AG04450 (cell line): ENCODE data around the gene CFAP57. TPM values are rescaled to one million over a fixed set of nuclear protein-coding genes. Genes with fewer than 3 reads are reported as not detected.
"Not testable (repeated sequence)": the region's sequence is repeated elsewhere in the genome, so short reads cannot be mapped to it uniquely, and the experiment has no call there.

Source experiments
- CTCF ChIA-PET: fragments of 300-600, 350-600 bp; formaldehyde crosslinking; extraction: SDS; loops from one replicate; lab custom pipeline; 2022; ENCODE audit warnings: antibody characterized with exemption, inconsistent platforms; lab: Charles Lee
- POLR2A ChIA-PET: fragments of 350-600 bp; formaldehyde crosslinking; extraction: SDS; loops from one replicate; lab custom pipeline; 2021; ENCODE audit warnings: antibody characterized with exemption, inconsistent platforms; lab: Yijun Ruan, JAX
- DNase-seq: peaks from one replicate; pipeline ENCODE4 v3.0.0-alpha.2; 2011; ENCODE audit warnings: low read depth, low spot score
- H3K27ac ChIP-seq: one replicate; pipeline ENCODE4 v1.5.1; 2012; ENCODE audit warnings: low read depth, low read length, control low read depth
- H3K27me3 ChIP-seq: one replicate; pipeline ENCODE4 v1.6.0; 2012; ENCODE audit warnings: low read length; ENCODE audit not compliant: control insufficient read depth, insufficient read depth
- H3K4me3 ChIP-seq: 2 replicates; pipeline ENCODE4 v1.5.1; 2011; ENCODE audit warnings: mild to moderate bottlenecking, low read depth, low read length, control low read depth
- H3K9me3 ChIP-seq: 2 replicates; pipeline ENCODE4 v1.5.1; 2012; ENCODE audit warnings: low read length; ENCODE audit not compliant: control insufficient read depth, insufficient read depth
- polyA plus RNA-seq: library from polyadenylated mRNA; depleted of rRNA; stranded (reverse); fragments of >200 nt; gene quantifications from 2 replicates; pipeline ENCODE4 v1.2.3, GENCODE V29; 2011
- TF ChIP-seq, protein P1 (sequence below): IDR thresholded peaks from 2 replicates; pipeline ENCODE4 v1.5.1; 2011; ENCODE audit warnings: low read depth, low read length, control low read depth, inconsistent platforms

Gene CFAP57
- polyA plus RNA-seq, 1 experiment, result 0.58 TPM

DNA sequence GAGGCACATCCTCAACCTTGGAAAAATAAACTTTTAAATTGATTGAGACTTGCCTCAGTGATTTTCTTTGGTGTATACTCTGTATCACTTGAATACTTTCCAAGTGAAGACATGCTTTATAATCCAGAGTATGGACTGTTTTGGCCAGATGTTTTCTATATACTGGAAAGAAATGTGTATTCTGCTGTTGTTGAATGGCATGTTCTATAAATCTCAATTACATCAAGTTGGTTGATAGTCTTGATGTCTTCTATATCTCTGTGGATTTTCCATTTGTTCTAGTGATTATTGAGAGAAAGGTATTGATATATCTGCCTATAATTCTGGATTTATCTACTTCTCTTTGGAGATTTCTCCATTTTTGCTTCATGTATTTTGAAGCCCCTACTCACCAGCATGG lies 37.5 kb upstream of the CFAP57 start:
- Histone ChIP-seq H3K9me3 (no peaks in the 10 kb centered on the region), H3K4me3 (no peak overlapping the region), H3K27me3 (peaks cover 11% of the 10 kb centered on the region), H3K27ac (no peak overlapping the region)
- CTCF ChIA-PET, result no interaction called here
- no peak for DNase-seq
- POLR2A ChIA-PET, result no interaction called here
- TF ChIP-seq, protein P1, sequence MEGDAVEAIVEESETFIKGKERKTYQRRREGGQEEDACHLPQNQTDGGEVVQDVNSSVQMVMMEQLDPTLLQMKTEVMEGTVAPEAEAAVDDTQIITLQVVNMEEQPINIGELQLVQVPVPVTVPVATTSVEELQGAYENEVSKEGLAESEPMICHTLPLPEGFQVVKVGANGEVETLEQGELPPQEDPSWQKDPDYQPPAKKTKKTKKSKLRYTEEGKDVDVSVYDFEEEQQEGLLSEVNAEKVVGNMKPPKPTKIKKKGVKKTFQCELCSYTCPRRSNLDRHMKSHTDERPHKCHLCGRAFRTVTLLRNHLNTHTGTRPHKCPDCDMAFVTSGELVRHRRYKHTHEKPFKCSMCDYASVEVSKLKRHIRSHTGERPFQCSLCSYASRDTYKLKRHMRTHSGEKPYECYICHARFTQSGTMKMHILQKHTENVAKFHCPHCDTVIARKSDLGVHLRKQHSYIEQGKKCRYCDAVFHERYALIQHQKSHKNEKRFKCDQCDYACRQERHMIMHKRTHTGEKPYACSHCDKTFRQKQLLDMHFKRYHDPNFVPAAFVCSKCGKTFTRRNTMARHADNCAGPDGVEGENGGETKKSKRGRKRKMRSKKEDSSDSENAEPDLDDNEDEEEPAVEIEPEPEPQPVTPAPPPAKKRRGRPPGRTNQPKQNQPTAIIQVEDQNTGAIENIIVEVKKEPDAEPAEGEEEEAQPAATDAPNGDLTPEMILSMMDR, result no peak

DNA sequence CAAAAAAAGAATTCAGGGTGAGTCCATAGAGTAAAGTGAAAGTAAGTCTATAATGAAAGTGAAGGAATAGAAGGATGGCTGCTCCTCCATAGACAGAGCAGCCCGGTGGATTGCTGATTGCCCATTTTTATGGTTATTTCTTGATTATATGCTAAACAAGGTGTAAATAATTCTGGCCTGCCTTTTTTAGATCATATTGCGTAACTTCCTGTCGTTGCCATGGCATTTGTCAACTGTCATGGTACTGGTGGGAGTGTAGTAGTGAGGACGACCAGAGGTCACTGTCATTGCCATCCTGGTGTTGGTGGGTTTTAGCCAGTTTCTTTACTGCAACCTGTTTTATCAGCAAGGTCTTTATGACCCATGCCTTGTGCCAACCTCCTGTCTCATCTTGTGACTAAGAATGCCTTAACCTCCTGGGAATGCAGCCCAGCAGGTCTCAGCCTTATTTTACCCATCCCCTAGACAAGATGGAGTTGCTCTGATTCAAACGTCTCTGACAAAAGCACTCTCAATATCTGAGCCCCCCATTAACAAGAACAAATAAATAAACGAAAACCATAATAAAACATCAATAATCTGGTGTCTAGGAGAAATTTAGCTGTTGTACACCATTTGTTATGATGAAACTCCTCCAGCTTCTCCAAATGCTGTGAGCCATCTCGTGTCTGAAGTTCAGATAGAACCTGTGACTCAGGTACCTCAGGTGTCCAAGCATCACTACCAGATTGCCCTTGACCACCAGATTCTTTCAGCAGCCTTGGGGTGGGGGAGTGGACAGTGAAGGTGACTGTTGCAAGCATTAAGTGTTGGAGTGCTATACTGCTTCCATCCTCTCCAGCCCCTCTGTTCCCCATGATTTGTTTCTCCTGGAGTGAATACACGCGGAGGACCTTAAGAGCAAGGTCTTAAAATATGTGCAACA lies 36.0 kb upstream of the CFAP57 start:
- Histone ChIP-seq H3K27ac (no peak overlapping the region), H3K9me3 (no peaks in the 10 kb centered on the region), H3K27me3 (peaks cover 6% of the 10 kb centered on the region), H3K4me3 (no peak overlapping the region)
- no peak for DNase-seq
- ChIA-PET POLR2A (no interaction called here), CTCF (no interaction called here)
- TF ChIP-seq, protein P1, result no peak

DNA sequence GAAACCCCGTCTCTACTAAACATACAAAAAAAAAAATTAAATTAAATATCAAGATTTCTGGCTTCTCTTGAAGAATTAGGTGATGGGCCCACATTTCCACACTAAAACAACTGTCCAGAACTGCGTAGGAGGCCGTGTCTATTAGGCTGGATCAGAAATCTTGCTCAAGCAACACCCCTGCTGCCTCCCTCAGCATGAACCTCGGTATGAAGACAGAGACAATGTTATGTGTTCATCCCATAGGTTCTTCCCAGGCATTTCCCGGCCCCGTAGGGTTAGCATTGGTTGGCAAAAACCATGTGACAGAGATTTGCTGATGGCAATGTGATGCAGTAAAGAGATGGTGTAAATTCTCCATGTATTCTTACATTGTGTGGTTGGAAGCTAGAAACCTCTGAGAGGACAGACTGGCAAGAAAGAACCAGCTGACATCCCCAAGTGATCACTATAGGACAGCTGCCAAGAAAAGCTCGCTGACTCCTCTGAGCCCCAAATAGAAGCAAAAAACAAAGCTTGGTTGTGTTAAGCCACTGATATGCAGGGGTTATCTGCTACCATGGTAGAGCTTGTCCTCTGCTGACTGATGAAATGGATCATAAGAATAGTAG lies 34.6 kb upstream of the CFAP57 start:
- Histone ChIP-seq H3K4me3 (no peak overlapping the region), H3K9me3 (no peaks in the 10 kb centered on the region), H3K27ac (no peak overlapping the region), H3K27me3 (peaks cover 2% of the 10 kb centered on the region)
- DNase-seq, result no peak
- TF ChIP-seq, protein P1, result no peak
- ChIA-PET CTCF (no interaction called here), POLR2A (no interaction called here)

DNA sequence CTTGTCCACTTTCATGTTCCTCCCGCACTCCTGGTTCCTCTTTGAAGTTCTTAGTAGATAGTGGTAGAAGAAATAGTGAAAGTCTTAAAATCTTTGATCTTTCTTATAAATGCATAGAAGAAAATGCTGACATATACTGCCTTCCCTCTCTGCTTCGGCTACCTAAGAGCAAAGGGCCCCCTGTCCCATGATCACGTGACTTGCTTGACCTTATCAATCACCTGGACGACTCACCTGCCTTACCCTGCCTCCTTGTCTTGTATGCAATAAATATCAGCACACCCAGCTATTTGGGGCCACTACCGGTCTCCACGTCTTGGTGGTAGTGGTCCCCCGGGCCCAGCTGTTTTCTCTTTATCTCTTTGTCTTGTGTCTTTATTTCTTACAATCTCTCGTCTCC lies 32.8 kb upstream of the CFAP57 start:
- H3K27ac ChIP-seq, CTCF ChIA-PET, POLR2A ChIA-PET, H3K27me3 ChIP-seq, H3K4me3 ChIP-seq, H3K9me3 ChIP-seq, DNase-seq: not testable (repeated sequence)

DNA sequence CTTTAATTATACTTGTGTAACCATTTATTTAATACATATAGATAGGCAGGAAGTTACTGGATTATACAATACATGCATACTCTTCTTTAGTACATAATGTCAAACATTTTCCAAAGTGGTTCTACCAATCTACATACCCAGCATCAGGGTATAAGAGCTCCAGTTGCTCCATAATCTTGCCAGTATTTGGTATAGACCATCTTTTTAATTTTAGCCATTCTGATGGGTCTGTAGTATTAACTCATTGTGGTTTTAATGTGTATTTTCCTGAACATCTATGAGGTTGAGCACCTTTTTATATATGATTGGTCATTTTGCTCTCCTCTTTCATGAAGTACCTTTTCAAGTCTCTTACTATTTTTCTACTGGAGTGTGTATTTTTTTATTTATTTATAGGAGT lies 32.1 kb upstream of the CFAP57 start:
- CTCF ChIA-PET, result no interaction called here

More for the DNA sequence above, 32.1 kb upstream of the CFAP57 start:
- H3K9me3 ChIP-seq, result no peaks in the 10 kb centered on the region
- H3K27me3 ChIP-seq, result peaks cover 11% of the 10 kb centered on the region
- TF ChIP-seq, protein P1, result no peak
- POLR2A ChIA-PET, result no interaction called here
- no peak overlapping the region for H3K27ac ChIP-seq
- no peak for DNase-seq
- no peak overlapping the region for H3K4me3 ChIP-seq
